Activated naive CD8-positive, alpha-beta T cell treated with anti-CD3 and anti-CD28 coated beads, Interleukin-2, amount 10 ng/mL, durations not matched to agents 7 days and 5 days (primary cell): ENCODE measurements around the gene ABL1. TPM values are rescaled to one million over a fixed set of nuclear protein-coding genes. Genes with fewer than 3 reads are reported as not detected.

Source experiments
- ATAC-seq: fragments of 150-1000 bp; cut with Tn5 transposase; one replicate; pipeline ENCODE4 v1.10.0; 2021; ENCODE audit warnings: low read depth, moderate library complexity
- POLR2A ChIA-PET: fragments of 350-600 bp; sonication (Branson Sonifier 250); formaldehyde crosslinking; loops from one replicate; lab custom pipeline; 2021; ENCODE audit warnings: antibody characterized with exemption; lab: Charles Lee
- DNase-seq: peaks from one replicate; pipeline ENCODE4 v3.0.0; 2021
- H3K27ac Mint-ChIP-seq: one replicate; pipeline ENCODE4 v1.8.0; 2022; ENCODE audit warnings: mild to moderate bottlenecking, mixed read lengths
- H3K27me3 Mint-ChIP-seq: one replicate; pipeline ENCODE4 v1.8.0; 2022; ENCODE audit warnings: mild to moderate bottlenecking, moderate library complexity, mixed read lengths
- H3K36me3 Mint-ChIP-seq: one replicate; pipeline ENCODE4 v1.8.0; 2021; ENCODE audit warnings: mild to moderate bottlenecking, mixed read lengths
- H3K4me1 Mint-ChIP-seq: one replicate; pipeline ENCODE4 v1.8.0; 2021; ENCODE audit warnings: mixed read lengths
- H3K4me3 Mint-ChIP-seq: one replicate; pipeline ENCODE4 v1.8.0; 2022; ENCODE audit warnings: mild to moderate bottlenecking, moderate library complexity, mixed read lengths
- H3K9me3 Mint-ChIP-seq: one replicate; pipeline ENCODE4 v1.8.0; 2021; ENCODE audit warnings: mixed read lengths
- total RNA-seq, 2 experiments: library from RNA; stranded (reverse); gene quantifications; one replicate each; pipeline ENCODE4 v1.2.3, GENCODE V29; 2021

The ABL1 gene
- total RNA-seq, 2 experiments from 2014 or later: 32.9 to 36.2 TPM

- POLR2A ChIA-PET: no interaction called here
- ATAC-seq: no peak
- Mint-ChIP-seq H3K4me3 (no peak overlapping the region), H3K9me3 (no peaks in the 10 kb centered on the region), H3K36me3 (peaks cover 11% of the 10 kb centered on the region), H3K4me1 (no peaks in the 10 kb centered on the region), H3K27me3 (no peaks in the 10 kb centered on the region), H3K27ac (no peak overlapping the region)
- no peak for DNase-seq
These were observed 42.2 kb downstream of the ABL1 start for GRCh38 chr9:130877300-130877699.

GRCh38 chr9:130878295-130878694, 43.2 kb downstream of the ABL1 start:
- no peaks in the 10 kb centered on the region for H3K27me3 Mint-ChIP-seq
- H3K9me3 Mint-ChIP-seq: no peaks in the 10 kb centered on the region
- POLR2A ChIA-PET: no interaction called here
- H3K4me3 Mint-ChIP-seq: no peak overlapping the region
- ATAC-seq (no peak), DNase-seq (no peak)
- no peak overlapping the region for H3K27ac Mint-ChIP-seq
- peaks cover 11% of the 10 kb centered on the region for H3K36me3 Mint-ChIP-seq
- H3K4me1 Mint-ChIP-seq: no peaks in the 10 kb centered on the region

- no peak overlapping the region for H3K27ac Mint-ChIP-seq
- ATAC-seq (no peak), DNase-seq (no peak)
- no peaks in the 10 kb centered on the region for H3K27me3 Mint-ChIP-seq
- no peak overlapping the region for H3K4me3 Mint-ChIP-seq
- POLR2A ChIA-PET: no interaction called here
- peaks cover 9% of the 10 kb centered on the region for H3K36me3 Mint-ChIP-seq
- H3K9me3 Mint-ChIP-seq: no peaks in the 10 kb centered on the region
- H3K4me1 Mint-ChIP-seq: no peaks in the 10 kb centered on the region
These were observed 44.9 kb downstream of the ABL1 start for GRCh38 chr9:130879863-130880411.

GRCh38 chr9:130880599-130881220, 45.7 kb downstream of the ABL1 start:
- no peaks in the 10 kb centered on the region for H3K4me1 Mint-ChIP-seq
- no peak overlapping the region for H3K27ac Mint-ChIP-seq
- H3K27me3 Mint-ChIP-seq: no peaks in the 10 kb centered on the region
- H3K4me3 Mint-ChIP-seq: no peak overlapping the region
- ATAC-seq: no peak
- POLR2A ChIA-PET: no interaction called here
- no peaks in the 10 kb centered on the region for H3K9me3 Mint-ChIP-seq
- no peak for DNase-seq
- H3K36me3 Mint-ChIP-seq: peaks cover 7% of the 10 kb centered on the region

GRCh38 chr9:130881516-130881915, 46.5 kb downstream of the ABL1 start:
- Mint-ChIP-seq H3K27ac (no peak overlapping the region), H3K4me3 (no peak overlapping the region), H3K27me3 (no peaks in the 10 kb centered on the region), H3K36me3 (peaks cover 6% of the 10 kb centered on the region), H3K9me3 (no peaks in the 10 kb centered on the region), H3K4me1 (no peaks in the 10 kb centered on the region)
- DNase-seq: no peak
- no peak for ATAC-seq
- POLR2A ChIA-PET: no interaction called here

- Mint-ChIP-seq H3K9me3 (no peaks in the 10 kb centered on the region), H3K4me1 (no peaks in the 10 kb centered on the region), H3K27me3 (no peaks in the 10 kb centered on the region), H3K36me3 (peaks cover 6% of the 10 kb centered on the region), H3K4me3 (no peak overlapping the region), H3K27ac (no peak overlapping the region)
- POLR2A ChIA-PET: no interaction called here
- ATAC-seq (no peak), DNase-seq (no peak)
These were observed 47.7 kb downstream of the ABL1 start for GRCh38 chr9:130882696-130883225.

GRCh38 chr9:130883479-130883878, 48.4 kb downstream of the ABL1 start:
- Mint-ChIP-seq H3K36me3 (peaks cover 6% of the 10 kb centered on the region), H3K4me1 (no peaks in the 10 kb centered on the region), H3K27ac (no peak overlapping the region), H3K27me3 (no peaks in the 10 kb centered on the region), H3K4me3 (no peak overlapping the region), H3K9me3 (no peaks in the 10 kb centered on the region)
- DNase-seq (no peak), ATAC-seq (no peak)
- POLR2A ChIA-PET: no interaction called here

- DNase-seq (no peak), ATAC-seq (no peak)
- Mint-ChIP-seq H3K27me3 (no peaks in the 10 kb centered on the region), H3K36me3 (peaks cover 4% of the 10 kb centered on the region), H3K9me3 (no peaks in the 10 kb centered on the region), H3K4me1 (no peaks in the 10 kb centered on the region), H3K4me3 (no peak overlapping the region), H3K27ac (no peak overlapping the region)
- POLR2A ChIA-PET: no interaction called here
These were observed 49.1 kb downstream of the ABL1 start for GRCh38 chr9:130884111-130884531.

GRCh38 chr9:130884542-130885483, 49.8 kb downstream of the ABL1 start:
- POLR2A ChIA-PET: no interaction called here
- no peak overlapping the region for H3K27ac Mint-ChIP-seq

GRCh38 chr9:130885484-130886375, 50.7 kb downstream of the ABL1 start:
- ATAC-seq: no peak
- POLR2A ChIA-PET: no interaction called here
- Mint-ChIP-seq H3K36me3 (peaks cover 3% of the 10 kb centered on the region), H3K4me1 (no peaks in the 10 kb centered on the region), H3K9me3 (no peaks in the 10 kb centered on the region), H3K27ac (no peak overlapping the region), H3K27me3 (no peaks in the 10 kb centered on the region), H3K4me3 (no peak overlapping the region)
- DNase-seq: no peak

More at GRCh38 chr9:130884542-130885483, 49.8 kb downstream of the ABL1 start:
- Mint-ChIP-seq H3K9me3 (no peaks in the 10 kb centered on the region), H3K27me3 (no peaks in the 10 kb centered on the region), H3K36me3 (peaks cover 3% of the 10 kb centered on the region), H3K4me3 (no peak overlapping the region), H3K4me1 (no peaks in the 10 kb centered on the region)
- DNase-seq: no peak
- no peak for ATAC-seq

- Mint-ChIP-seq H3K4me1 (no peaks in the 10 kb centered on the region), H3K36me3 (no peaks in the 10 kb centered on the region), H3K27me3 (no peaks in the 10 kb centered on the region), H3K4me3 (no peak overlapping the region), H3K9me3 (no peaks in the 10 kb centered on the region), H3K27ac (no peak overlapping the region)
- POLR2A ChIA-PET: no interaction called here
- ATAC-seq (no peak), DNase-seq (no peak)
These were observed 51.9 kb downstream of the ABL1 start for GRCh38 chr9:130886981-130887380.

- Mint-ChIP-seq H3K36me3 (no peaks in the 10 kb centered on the region), H3K4me1 (no peaks in the 10 kb centered on the region), H3K27me3 (no peaks in the 10 kb centered on the region), H3K9me3 (no peaks in the 10 kb centered on the region), H3K4me3 (no peak overlapping the region), H3K27ac (no peak overlapping the region)
- POLR2A ChIA-PET: no interaction called here
- DNase-seq (no peak), ATAC-seq (no peak)
These were observed 52.6 kb downstream of the ABL1 start for GRCh38 chr9:130887494-130888144.
